HG02571 (cell line): Measurements from ENCODE around the gene NCAPD3.
"Not testable (repeated sequence)": the region's sequence is repeated elsewhere in the genome, so short reads cannot be mapped to it uniquely, and the experiment has no call there.

ENCODE experiments used
- ATAC-seq: cut with Tn5 transposase; IDR thresholded peaks from one replicate; pipeline ENCODE4 v1.9.1; 2021; ENCODE audit warnings: mild to moderate bottlenecking, moderate library complexity; ENCODE audit not compliant: unreplicated experiment

Gene NCAPD3

GRCh38 chr11:134139873-134140331 lies 83.9 kb downstream of the NCAPD3 start:
- no peak for ATAC-seq

GRCh38 chr11:134139303-134139872 lies 84.4 kb downstream of the NCAPD3 start:
- no peak for ATAC-seq

GRCh38 chr11:134138376-134138775 lies 85.4 kb downstream of the NCAPD3 start:
- no peak for ATAC-seq

- ATAC-seq = no peak
These were observed 89.6 kb downstream of the NCAPD3 start for GRCh38 chr11:134134167-134134566.

- ATAC-seq = no peak
These were observed 91.0 kb downstream of the NCAPD3 start for GRCh38 chr11:134132808-134133207.

GRCh38 chr11:134131628-134132244 lies 92.0 kb downstream of the NCAPD3 start:
- ATAC-seq = no peak

GRCh38 chr11:134126217-134126822 lies 97.4 kb downstream of the NCAPD3 start:
- ATAC-seq = no peak

GRCh38 chr11:134125507-134125906 lies 98.3 kb downstream of the NCAPD3 start:
- ATAC-seq = no peak

GRCh38 chr11:134124660-134125451 lies 98.9 kb downstream of the NCAPD3 start:
- ATAC-seq = no peak

GRCh38 chr11:134120921-134121526 lies 102.7 kb downstream of the NCAPD3 start:
- ATAC-seq = no peak

- ATAC-seq = no peak
These were observed 103.5 kb downstream of the NCAPD3 start for GRCh38 chr11:134120143-134120850.

- ATAC-seq = no peak
These were observed 104.7 kb downstream of the NCAPD3 start for GRCh38 chr11:134119094-134119493.

- ATAC-seq = no peak
These were observed 105.8 kb downstream of the NCAPD3 start for GRCh38 chr11:134118006-134118405.

- ATAC-seq = no peak
These were observed 107.6 kb downstream of the NCAPD3 start for GRCh38 chr11:134116210-134116609.

- ATAC-seq = not testable (repeated sequence)
These were observed 110.0 kb downstream of the NCAPD3 start for GRCh38 chr11:134113787-134114186.

- ATAC-seq = no peak
These were observed 113.4 kb downstream of the NCAPD3 start for GRCh38 chr11:134110252-134110815.
